Tibial artery (tissue), 4 donors: ENCODE data around the gene DPP4.

Source experiments
- DNase-seq, 2 donors: peaks; one replicate each; pipeline ENCODE4 v3.0.0-alpha.2; 2019
- H3K27ac ChIP-seq, 2 donors: fragments of 200-600 bp; sonication (generic) in 1 of 2; 1 replicate in 1 of 2; 2 replicates in 1 of 2; pipeline ENCODE4 v1.5.1; 2018 to 2019; ENCODE audit warnings: mild to moderate bottlenecking in 1 of 2
- H3K27me3 ChIP-seq, 2 donors: fragments of 200-600 bp; sonication (generic) in 1 of 2; one replicate each; pipeline versions ENCODE4 v1.5.1 to v1.6.0; 2016 to 2019
- H3K36me3 ChIP-seq, 3 donors: fragments of 200-600 bp; sonication (generic) in 2 of 3; one replicate each; pipeline ENCODE4 v1.5.1; 2016 to 2019; ENCODE audit warnings: mild to moderate bottlenecking in 2 of 3
- H3K4me1 ChIP-seq, 4 donors: fragments of 200-600 bp; sonication (generic) in 2 of 4; 1 replicate in 3 of 4; 2 replicates in 1 of 4; pipeline ENCODE4 v1.5.1; 2016 to 2019
- H3K4me3 ChIP-seq, 2 donors: fragments of 200-600 bp; sonication (generic) in 1 of 2; 1 replicate in 1 of 2; 2 replicates in 1 of 2; pipeline ENCODE4 v1.5.1; 2018 to 2019; ENCODE audit warnings: mild to moderate bottlenecking in 2 of 2
- H3K9me3 ChIP-seq, 3 donors: fragments of 200-600 bp; sonication (generic) in 1 of 3; one replicate each; pipeline ENCODE4 v1.5.1; 2016 to 2019
- intact Hi-C: fragments of 100-400 bp; cut with DNase I; formaldehyde crosslinking; loops from one replicate; pipeline ENCODE4 v1.15.0; 2023; ENCODE audit warnings: low total_unique reads
- TF ChIP-seq, protein P1 (sequence below), 2 experiments: fragments of 200-600 bp in 1 of 2; fragments of 450-650 bp in 1 of 2; IDR thresholded peaks; one replicate each; pipeline ENCODE4 v1.5.1; 2017 to 2019; ENCODE audit warnings: antibody characterized with exemption in 2 of 2, mild to moderate bottlenecking in 1 of 2, moderate library complexity in 1 of 2

Gene DPP4

DNA sequence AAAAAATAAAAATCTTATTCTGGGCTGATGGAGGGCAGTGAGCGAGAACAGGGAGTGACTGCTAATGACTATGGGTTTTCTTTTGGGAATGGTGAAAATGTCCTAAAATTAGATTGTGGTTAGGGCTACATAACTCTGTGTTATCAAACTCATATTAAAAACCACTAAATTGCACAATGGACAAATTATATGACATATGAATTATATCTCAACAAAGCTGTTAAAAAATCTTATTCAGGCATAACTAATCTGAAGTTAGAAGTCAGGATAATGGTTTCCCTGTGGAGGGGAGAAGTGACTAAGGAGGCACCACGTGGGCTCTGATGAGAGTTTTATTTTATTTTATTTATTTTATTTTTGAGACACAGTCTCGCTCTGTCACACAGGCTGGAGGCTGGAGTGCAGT, 32.1 kb upstream of the DPP4 start:
- Histone ChIP-seq H3K27ac (no peak overlapping the region), H3K9me3 (no peaks in the 10 kb centered on the region), H3K4me1 (peaks cover 0 to 10% (median 4%) of the 10 kb centered on the region in 4 donors), H3K4me3 (no peak overlapping the region), H3K27me3 (no peaks in the 10 kb centered on the region), H3K36me3 (no peaks in the 10 kb centered on the region)
- TF ChIP-seq, protein P1, sequence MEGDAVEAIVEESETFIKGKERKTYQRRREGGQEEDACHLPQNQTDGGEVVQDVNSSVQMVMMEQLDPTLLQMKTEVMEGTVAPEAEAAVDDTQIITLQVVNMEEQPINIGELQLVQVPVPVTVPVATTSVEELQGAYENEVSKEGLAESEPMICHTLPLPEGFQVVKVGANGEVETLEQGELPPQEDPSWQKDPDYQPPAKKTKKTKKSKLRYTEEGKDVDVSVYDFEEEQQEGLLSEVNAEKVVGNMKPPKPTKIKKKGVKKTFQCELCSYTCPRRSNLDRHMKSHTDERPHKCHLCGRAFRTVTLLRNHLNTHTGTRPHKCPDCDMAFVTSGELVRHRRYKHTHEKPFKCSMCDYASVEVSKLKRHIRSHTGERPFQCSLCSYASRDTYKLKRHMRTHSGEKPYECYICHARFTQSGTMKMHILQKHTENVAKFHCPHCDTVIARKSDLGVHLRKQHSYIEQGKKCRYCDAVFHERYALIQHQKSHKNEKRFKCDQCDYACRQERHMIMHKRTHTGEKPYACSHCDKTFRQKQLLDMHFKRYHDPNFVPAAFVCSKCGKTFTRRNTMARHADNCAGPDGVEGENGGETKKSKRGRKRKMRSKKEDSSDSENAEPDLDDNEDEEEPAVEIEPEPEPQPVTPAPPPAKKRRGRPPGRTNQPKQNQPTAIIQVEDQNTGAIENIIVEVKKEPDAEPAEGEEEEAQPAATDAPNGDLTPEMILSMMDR (IDR thresholded peaks at IDR 0.05): no peak
- DNase-seq: no peak
- intact Hi-C loops: no loop called here

DNA sequence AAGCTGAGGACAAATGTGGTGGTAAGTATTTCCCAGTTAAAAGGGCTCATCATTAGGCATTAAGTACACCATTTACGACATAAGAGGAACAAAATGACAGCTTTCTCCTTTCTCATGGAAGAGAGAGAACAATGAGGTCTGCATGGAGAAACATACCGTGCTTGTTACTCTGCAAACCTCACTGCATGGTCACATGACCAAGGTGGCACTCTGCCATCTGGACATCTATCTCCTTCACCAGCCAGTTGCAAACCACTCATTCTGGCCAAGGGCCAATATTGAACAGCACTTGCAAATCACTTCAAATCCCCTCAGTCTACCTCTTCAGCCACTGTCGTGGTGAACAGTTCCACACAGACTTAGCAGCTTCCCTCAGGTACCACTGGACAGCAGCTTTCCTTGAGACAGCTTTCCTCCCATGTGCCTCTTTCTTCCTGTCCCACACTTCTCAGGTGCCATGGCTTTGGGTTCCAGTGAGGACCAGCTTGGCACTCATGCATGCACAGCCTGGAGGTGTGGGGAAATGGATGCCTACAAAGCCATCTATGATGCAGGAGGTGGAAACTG, 29.5 kb upstream of the DPP4 start:
- H3K9me3 ChIP-seq: no peaks in the 10 kb centered on the region
- intact Hi-C loops: no loop called here
- TF ChIP-seq, protein P1 (IDR thresholded peaks at IDR 0.05): no peak
- H3K36me3 ChIP-seq: no peaks in the 10 kb centered on the region
- H3K4me1 ChIP-seq: peaks cover 0 to 10% (median 4%) of the 10 kb centered on the region in 4 donors
- no peak for DNase-seq
- H3K4me3 ChIP-seq: no peak overlapping the region
- no peak overlapping the region for H3K27ac ChIP-seq
- no peaks in the 10 kb centered on the region for H3K27me3 ChIP-seq

GRCh38 chr2:162100579-162100978, 26.6 kb upstream of the DPP4 start:
- Histone ChIP-seq H3K9me3 (no peaks in the 10 kb centered on the region), H3K27me3 (no peaks in the 10 kb centered on the region), H3K27ac (no peak overlapping the region), H3K36me3 (no peaks in the 10 kb centered on the region), H3K4me3 (no peak overlapping the region), H3K4me1 (no peaks in the 10 kb centered on the region)
- no peak for DNase-seq
- intact Hi-C loops: no loop called here
- TF ChIP-seq, protein P1 (IDR thresholded peaks at IDR 0.05): no peak

- intact Hi-C loops: no loop called here
- no peaks in the 10 kb centered on the region for H3K4me1 ChIP-seq
- no peaks in the 10 kb centered on the region for H3K9me3 ChIP-seq
- TF ChIP-seq, protein P1 (IDR thresholded peaks at IDR 0.05): no peak
- H3K27ac ChIP-seq: no peak overlapping the region
- H3K27me3 ChIP-seq: no peaks in the 10 kb centered on the region
- no peaks in the 10 kb centered on the region for H3K36me3 ChIP-seq
- DNase-seq: no peak
- no peak overlapping the region for H3K4me3 ChIP-seq
Measured at GRCh38 chr2:162099836-162100235, 25.8 kb upstream of the DPP4 start.

DNA sequence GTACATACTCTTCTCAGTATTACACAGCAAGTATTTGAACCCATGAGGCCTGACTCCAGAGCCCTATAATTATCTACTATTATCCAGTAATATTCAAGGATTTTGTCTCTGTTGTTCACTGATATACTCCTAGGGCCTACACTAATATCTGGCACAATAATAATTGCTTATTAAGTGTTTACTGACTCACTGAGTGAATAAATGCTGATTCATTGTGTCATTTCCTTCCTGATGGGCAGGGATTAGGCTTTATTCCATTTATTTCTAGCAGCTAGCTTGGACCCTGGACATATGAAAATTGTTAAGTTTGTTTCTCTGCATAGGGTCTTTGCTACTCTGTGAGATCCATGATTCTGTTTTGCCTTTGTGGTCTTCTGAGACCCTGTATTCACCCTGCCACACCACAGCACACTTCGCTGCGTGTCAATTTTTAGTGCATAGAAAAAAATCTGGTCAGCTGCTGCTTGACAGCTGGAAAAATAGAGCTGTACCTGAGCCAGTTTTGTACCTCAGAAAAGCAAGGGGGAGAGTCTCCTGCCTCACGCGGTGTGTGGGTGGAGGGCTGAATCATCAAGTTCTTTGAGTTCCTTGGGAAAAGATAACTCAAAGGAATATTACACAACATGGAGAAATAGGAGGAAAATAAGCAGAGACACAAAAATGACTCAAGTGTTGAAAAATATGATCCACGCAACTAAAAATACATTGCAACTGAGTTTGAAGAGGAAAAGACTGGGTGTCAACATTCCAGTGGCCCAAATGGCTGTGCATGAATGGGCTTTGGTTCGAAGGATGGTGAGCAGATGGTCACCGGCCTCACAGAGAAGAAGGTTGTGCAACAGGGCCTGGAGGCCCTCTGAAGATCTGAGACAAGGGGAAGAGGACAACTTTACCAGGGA, 18.9 kb upstream of the DPP4 start:
- Histone ChIP-seq H3K36me3 (no peaks in the 10 kb centered on the region), H3K27ac (no peak overlapping the region)

More for the DNA sequence above, 18.9 kb upstream of the DPP4 start:
- DNase-seq: peak in 1 of 2 donors; percentile 61
- H3K4me1 ChIP-seq: no peaks in the 10 kb centered on the region
- H3K4me3 ChIP-seq: no peak overlapping the region
- no peaks in the 10 kb centered on the region for H3K27me3 ChIP-seq
- TF ChIP-seq, protein P1 (IDR thresholded peaks at IDR 0.05): no peak
- intact Hi-C loops: no loop called here
- H3K9me3 ChIP-seq: no peaks in the 10 kb centered on the region
